HG02678 (cell line): ENCODE measurements around the gene NRP1.
"Not testable (repeated sequence)": the region's sequence is repeated elsewhere in the genome, so short reads cannot be mapped to it uniquely, and the experiment has no call there.

ENCODE experiments used
- ATAC-seq: cut with Tn5 transposase; IDR thresholded peaks from one replicate; pipeline ENCODE4 v1.9.1; 2021; ENCODE audit warnings: mild to moderate bottlenecking, moderate library complexity; ENCODE audit not compliant: unreplicated experiment

Gene NRP1

DNA sequence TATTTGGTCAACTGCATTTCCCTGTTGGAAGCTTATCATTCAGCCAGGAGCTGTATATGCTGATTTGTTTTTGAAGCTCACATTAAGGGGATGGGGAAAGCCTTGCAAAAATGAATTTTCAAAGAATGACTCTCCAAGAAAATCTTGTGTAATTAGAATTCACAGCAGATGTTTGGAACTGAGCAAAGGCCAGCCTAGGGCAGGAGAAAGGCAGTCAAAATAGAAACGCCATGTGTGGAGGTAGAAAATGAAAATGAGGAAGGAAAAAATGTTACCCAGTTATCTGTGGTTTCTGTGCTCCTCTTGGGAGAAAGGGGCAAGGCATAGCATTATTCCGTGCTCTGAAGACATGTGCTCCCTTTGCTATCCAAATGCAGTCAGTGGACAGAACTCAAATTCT is 93.5 kb downstream of the NRP1 start:
- ATAC-seq = no peak

DNA sequence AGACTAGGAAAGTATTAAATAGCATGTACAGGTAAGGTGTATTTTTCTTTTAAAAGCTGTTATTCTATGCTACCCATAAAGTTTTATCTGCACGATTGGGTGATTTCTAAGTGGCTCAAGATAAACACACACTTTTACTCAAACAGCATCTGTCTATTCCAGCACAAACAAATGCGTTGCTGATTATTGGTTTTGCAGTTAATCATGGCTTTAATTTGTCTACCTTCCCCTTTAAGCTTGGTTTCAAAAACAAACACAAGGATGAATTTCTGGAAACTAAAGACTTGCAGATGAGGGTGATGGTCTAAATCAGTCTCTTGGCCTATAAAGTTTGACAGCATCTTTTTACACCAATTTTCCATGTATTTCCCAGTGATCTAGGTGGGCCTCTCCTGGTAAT is 94.2 kb downstream of the NRP1 start:
- no peak for ATAC-seq

GRCh38 chr10:33239257-33239656 is 95.2 kb downstream of the NRP1 start:
- no peak for ATAC-seq

DNA sequence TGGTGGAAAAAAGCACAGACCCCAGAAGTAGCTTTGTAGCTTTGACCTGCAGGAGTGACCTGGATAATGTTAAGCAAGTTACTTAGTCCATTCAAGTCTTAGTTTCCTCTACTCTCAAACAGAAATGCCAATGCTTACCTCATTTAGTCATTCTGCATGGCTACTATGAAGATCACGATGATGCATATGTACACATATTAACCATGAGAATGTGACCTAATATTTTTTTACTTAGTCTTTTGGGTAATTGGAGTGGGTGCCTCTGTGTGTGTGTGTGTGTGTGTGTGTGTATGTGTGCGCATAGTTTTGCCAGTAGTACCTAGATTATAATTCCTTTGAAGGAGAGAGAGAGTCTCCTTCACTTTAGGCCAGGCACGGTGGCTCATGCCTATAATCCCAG is 95.8 kb downstream of the NRP1 start:
- no peak for ATAC-seq

- no peak for ATAC-seq
Measured at GRCh38 chr10:33237736-33238624, 96.5 kb downstream of the NRP1 start.

DNA sequence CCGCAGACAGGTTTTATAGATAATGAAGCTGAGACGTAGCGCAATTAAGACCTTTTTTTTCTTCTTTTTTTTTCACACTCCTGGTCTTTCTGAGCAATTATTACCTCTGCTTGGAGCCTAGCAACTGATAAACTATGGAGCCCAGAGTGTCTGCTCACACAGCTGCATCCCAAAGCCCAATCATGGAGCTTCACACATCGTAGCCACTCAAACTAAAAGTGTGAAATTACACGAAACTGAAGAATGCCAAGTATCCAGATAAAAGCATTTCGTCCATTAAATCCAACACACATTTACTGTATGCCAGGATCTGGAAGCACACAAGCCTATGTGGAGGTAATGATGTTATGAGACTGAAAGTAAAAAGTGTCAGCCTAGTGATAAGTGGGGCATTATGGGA is 97.6 kb downstream of the NRP1 start:
- ATAC-seq = no peak

GRCh38 chr10:33235951-33236350 is 98.5 kb downstream of the NRP1 start:
- no peak for ATAC-seq

DNA sequence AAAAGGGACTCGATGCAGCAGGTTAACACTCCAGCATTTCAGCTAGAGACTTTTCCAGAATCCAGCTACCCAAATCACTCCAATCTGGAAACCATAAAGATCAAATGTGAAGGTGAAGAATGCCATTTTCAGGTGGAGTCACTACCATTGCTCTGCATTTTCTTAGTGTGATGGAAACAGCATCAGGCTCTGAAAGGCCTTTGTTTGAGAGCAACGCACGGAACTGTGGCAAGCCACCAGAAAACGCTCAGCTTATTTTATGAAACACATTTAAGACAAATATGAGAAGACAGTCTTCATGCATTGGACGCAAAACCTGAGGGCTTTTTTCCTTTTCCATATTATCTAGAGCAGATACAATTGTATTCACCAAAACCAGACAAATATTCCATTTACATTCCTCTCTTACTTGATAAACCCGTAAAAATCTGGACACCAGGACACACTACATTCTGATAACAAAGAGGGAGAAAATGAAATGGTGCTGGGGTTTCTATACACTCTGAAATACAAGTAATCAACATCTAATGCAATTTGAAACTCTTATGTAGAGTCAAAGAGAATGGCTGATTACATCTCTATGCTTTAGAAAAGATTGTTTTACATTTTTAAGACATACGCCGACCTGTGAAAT is 99.1 kb downstream of the NRP1 start:
- ATAC-seq = no peak

- ATAC-seq = no peak
Measured at GRCh38 chr10:33234831-33235237, 99.6 kb downstream of the NRP1 start.

GRCh38 chr10:33233635-33234034 is 100.8 kb downstream of the NRP1 start:
- ATAC-seq = no peak

DNA sequence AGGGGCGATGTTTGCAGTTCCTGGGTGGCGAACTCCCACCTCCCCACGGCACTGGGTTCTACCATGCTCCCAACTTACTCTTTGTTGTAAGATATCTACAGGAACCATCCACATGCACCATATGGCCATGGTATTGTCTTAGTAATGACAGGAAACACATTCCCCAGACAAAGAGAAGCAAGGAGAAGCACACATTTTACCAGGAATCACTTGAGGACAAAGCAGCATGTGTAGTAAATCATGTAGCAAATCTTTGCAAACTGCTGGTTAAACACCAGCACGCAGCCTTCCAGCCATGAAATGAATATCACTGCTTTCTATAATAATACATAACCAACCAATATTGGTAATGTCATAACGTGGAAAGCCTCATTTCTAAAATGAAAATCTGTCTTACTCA is 101.2 kb downstream of the NRP1 start:
- no peak for ATAC-seq

GRCh38 chr10:33231621-33232350 is 102.7 kb downstream of the NRP1 start:
- no peak for ATAC-seq

DNA sequence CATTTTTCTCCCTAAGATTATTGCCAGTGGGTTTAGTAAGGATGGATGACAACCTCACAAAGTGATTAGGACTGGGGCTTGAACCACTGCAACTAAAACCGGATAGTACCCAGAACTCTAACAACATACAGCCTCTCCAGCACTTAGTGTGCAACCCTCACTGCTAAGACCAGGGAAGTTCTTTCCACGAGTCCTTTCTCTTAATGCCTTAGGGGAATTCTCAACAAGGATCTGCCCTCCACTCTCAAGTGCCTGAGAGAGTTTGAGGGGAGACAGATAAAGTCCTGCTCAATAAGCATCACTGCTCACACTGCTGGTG is 104.6 kb downstream of the NRP1 start:
- no peak for ATAC-seq

GRCh38 chr10:33229252-33229948 is 105.1 kb downstream of the NRP1 start:
- ATAC-seq = no peak

- no peak for ATAC-seq
Measured at GRCh38 chr10:33228426-33228825, 106.0 kb downstream of the NRP1 start.

DNA sequence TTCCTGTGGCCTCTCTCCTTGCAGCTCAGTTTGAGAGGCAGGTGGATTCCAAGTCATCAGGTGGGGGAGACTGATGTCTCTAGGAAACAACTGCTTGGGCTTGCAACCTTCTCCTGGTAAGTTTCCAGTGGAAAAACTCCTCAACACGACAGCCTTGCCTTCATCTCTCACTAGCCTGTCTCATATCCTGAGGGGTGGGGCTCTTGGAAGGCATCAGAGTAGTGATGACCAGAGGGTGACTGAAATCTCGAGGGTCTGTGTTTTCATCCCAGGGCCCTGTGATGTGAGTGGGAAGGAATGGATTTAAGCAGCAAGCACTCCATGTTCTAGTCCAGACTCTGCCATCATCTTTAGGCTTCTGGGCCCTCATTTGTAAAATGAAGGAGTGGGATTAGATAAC is 107.0 kb downstream of the NRP1 start:
- ATAC-seq = no peak

DNA sequence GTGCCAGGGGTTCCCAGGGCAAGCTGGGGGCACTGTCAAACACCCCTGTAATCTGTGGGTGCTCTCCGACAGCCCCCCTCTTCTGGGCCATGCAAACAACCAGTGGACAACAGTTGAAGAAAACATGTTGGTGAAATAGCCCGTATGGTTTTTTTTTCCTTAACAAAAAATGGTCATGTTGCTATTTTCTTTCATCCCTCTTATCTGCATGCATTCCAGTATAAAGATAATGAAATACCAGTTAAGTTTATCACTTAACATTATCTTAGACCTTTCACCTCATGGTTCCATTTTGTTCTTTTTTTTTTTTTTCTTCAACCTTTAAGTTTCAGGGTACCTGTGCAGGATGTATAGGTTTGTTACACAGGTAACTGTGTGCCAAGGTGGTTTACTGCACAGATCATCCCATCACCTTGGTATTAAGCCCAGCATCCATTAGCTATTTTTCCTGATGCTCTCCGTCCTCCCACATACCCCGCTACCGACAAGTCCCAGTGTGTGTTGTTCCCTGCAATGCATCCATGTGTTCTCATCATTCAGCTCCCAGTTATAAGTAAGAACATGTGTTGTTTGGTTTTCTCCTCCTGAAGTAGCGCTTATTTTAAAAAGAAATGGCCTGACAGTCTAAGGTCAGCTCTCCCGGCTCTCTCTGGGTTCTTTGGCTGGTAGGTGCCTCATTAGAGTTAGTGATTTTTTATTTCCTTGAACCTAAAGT is 110.1 kb downstream of the NRP1 start:
- ATAC-seq = no peak

- ATAC-seq = no peak
Measured at GRCh38 chr10:33223326-33224000, 111.0 kb downstream of the NRP1 start.

GRCh38 chr10:33222304-33222703 is 112.2 kb downstream of the NRP1 start:
- not testable (repeated sequence) for ATAC-seq

DNA sequence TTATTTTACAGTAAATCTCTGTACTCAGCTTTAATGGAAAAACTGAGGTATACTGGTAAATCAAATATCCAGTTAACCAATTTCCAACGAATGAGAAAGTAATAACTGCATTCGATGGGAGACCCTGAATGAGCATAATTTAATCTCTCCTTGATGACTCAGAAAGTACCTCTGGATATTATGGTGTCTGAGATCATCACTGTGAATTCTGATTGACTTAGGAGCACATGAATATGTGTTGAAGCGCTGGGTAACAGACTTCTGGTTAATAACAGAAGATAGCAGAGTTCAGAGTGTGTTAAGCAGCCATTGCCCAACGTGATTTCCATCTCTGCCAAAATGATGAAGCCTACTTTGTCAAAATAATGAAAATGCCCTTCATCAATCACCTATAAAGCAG is 116.6 kb downstream of the NRP1 start:
- no peak for ATAC-seq
